SIG-M5 (cell line): ENCODE results near the gene FAM83D.

Experiments used
- DNase-seq: peaks from one replicate; lab custom pipeline; 2025; lab: John Stamatoyannopoulos, UW

The FAM83D gene

DNA sequence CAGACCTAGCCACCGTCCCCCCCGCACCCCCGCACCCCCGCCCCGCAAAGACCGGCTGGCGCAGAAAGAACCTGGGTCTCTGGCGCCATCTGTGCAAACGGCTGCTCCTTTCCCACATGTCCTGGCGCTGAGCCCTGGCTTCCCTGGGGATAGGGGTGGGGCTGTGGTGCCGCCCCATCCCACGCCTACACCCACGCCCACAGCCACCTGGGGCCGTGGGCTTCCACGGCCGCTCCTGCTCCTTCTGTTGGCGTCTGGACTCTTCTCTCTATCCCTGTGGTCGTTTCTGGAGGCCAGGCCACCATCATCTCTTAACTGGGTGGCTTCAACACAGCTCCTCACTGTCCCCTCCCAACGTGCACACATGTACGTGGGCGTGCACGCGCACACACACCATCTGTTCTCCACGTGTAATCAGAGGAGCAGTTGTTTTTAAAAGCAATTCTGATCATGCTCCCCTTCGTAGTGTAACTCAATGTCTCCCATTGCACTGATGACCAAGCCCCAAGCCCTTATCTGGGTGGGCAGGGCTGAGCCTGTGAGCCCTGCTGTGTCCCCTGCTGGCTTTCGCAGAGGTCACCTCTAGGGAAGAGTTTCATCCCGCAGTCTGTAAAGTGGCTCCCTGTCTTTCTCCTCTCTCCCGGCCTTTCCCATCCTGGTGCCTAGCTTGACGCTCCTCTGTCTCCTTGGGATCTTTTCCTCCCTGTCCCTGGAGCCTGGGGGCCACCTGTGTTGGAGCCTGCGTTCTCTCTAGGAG lies 31.9 kb upstream of the FAM83D start:
- no peak for DNase-seq

DNA sequence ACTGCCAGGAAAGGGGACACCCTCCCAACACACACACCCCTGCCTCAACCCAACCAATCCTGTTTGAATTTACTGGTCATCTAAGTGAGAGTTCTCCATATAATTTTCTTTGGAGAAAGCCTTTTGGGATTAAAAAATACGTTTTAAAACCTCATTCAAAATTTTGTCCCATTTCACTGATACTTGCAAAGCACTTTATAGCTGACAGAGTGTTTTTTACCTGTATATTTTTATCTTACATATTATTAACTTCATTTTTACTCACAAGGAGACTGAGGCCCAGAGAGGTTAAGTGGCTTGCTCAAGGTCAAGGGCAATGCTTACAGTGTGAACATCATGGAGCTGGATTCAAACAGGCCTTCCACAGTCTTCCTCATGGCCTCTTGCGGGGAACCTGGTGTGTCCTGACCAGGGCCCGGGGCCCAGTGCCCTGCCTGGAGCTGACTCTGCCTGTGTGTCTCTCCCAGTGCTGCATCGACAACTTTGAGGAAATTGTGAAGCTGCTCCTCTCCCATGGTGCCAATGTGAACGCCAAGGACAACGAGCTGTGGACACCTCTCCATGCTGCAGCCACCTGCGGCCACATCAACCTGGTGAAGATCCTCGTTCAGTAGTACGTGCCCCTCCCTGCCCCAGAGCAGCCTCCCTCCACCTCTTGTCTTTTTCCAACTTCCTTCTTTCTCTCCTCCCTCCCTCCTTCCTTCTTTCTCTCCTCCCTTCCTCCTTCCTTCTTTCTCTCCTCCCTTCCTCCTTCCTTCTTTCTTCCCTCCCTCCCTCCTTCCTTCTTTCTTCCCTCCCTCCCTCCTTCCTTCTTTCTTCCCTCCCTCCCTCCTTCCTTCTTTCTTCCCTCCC lies 30.9 kb upstream of the FAM83D start:
- DNase-seq: no peak

DNA sequence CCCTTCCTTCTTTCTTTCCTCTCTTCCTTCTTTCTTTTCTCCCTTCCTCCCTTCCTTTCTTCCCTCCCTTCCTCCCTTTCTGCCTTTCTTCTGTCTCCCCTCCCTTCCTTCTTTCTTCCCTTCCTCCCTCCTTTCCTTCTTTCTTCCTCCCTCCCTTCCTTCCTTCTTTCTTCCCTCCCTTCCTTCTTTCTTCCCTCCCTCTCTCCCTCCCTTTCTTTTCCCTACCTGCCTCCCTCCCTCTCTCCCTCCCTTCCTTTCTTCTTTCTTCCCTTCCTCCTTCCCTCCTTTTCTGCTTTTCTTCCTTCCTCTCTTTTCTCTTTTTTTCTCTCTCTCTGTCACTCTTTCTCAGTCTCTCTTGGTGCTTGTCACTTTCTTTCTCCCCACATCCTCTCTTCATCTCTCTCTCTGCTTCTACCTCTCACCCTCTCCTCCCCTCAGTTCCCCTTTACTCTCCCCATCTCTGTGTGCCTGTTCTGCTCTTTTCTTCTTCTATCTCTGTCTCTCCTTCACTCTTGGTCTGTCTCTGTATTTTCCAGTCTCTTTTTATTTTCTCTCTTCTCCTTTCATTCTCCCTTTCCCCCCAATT lies 30.1 kb upstream of the FAM83D start:
- no peak for DNase-seq

DNA sequence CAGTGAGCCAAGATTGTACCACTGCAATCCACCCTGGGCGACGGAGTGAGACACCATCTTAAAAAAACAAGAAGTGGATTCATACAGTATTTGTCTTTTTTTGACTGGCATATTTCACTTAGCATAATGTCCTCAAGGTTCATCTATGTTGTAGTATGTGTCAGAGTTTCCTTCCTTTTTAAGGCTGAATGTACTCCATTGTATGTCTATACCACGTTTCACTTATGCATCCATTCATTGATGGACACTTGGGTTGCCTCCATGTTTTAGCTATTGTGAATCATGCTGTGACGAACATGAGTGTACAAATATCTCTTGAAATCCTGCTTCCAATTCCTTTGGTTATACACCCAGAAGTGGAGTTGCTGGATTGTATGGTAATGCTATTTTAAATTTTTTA lies 28.9 kb upstream of the FAM83D start:
- DNase-seq: no peak

DNA sequence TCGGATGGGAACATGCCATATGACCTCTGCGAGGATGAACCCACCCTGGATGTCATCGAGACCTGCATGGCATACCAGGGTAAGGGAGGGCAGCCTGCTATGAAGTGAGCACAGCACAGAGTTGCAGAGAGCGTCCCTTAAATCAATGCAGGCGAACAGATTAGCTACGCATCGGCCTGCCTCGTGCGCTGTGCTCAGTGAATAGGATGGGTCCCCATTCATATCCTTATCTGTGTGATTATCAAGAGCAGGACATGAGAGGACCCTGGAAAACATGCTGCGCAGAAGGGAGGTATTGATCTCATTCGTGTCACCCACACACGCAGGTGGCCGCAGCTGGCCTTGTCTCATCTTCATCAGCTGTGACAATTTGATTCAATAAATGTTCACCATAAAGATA lies 25.6 kb upstream of the FAM83D start:
- DNase-seq: no peak

DNA sequence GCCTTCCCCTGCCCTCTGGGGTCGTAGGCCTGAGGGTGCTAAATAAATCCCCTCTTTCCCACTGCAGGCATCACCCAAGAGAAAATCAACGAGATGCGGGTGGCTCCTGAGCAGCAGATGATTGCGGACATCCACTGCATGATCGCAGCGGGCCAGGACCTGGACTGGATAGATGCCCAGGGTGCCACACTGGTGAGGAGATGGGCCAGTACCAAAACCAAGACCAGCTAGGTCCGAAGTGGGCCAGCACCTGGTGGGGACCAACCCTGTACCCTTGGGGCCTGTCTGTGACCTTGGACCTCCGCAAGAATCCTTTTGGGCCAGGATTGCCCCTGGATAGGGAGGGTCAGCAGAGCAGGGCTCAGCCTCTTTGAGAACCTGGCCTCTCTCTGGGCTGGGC lies 23.6 kb upstream of the FAM83D start:
- DNase-seq: no peak

DNA sequence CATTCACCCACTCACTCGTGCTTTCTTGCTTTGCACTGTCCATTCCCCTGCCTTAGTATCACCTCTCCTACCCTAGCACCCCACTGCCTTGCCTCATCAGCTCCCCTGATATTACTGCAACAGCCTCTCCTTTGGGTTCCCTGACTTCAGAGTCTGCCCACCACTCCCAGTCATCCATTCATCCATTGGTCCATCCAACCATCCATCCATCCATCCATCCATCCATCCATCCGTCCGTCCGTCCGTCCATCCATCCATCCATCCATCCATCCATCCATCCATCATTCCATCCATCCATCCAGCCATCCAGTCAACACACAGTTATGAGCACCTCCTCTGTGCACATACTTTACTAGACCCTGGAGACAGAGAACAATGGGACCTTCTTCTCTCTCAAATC lies 22.9 kb upstream of the FAM83D start:
- no peak for DNase-seq

DNA sequence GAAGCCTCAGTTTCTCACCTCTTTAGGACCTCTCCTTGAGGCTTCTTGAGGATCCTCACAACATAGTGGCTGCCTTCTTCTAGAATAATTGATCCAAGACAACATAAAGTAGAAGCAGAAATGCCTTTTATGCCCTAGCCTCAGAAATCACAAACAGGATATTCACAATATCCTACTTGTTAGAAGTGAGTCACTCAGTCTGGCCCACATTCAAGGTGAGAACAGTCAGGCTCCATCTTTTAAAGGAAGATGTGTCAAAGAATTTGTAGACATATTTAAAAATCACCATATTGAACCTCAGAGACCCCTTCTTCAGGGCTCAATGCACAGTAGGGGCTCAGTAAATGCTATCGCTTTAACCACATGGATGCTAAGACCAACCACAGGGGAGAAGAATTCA lies 20.8 kb upstream of the FAM83D start:
- no peak for DNase-seq

DNA sequence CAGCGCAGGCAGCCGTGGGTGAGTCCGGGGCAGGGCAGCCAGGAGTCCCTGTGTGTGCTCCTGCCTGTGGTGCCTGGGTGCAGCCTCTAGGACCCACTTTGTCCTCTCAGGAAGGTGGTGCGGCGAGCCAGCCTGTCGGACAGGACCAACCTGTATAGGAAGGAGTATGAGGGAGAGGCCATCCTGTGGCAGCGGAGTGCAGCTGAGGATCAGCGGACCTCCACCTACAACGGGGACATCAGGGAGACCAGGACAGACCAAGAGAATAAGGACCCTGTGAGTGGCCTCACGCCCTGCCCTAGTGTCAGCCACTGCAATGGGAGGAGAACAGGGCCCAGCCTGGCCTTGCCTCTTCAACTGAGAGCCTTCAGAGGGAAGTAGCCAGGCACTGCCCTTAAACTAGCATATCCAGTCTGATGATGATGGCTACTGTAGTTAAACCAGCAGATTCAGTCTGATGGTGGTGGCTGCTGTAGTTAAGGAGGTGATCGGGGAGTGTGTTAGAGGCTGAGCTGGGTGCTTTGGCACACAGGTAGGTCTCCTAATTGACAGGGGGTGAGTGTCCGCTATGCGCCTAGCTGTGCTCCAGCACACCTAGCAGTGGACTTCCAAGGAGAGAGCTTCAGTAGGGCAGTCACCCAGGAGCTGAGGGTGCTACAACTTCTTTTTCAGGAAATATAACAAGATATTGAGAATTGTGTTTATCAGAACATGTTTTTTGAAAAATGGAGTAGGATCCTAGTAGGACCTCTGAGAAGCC lies 18.1 kb upstream of the FAM83D start:
- no peak for DNase-seq

DNA sequence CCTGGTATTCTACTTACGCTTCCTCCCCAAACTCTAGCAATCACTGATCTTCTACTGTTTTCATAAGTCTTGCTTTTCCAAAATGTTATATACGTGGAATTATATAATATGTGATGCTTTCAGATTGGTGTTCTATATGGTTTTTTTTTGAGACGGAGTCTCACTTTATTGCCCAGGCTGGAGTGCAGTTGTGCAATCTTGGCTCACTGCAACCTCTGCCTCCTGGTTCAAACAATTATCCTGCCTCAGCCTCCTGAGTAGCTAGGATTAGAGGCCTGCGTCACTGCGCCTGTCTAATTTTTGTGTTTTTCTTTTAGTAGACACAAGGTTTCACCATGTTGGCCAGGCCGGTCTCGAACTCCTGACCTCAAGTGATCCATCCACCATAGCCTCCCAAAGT lies 10.9 kb upstream of the FAM83D start:
- no peak for DNase-seq

DNA sequence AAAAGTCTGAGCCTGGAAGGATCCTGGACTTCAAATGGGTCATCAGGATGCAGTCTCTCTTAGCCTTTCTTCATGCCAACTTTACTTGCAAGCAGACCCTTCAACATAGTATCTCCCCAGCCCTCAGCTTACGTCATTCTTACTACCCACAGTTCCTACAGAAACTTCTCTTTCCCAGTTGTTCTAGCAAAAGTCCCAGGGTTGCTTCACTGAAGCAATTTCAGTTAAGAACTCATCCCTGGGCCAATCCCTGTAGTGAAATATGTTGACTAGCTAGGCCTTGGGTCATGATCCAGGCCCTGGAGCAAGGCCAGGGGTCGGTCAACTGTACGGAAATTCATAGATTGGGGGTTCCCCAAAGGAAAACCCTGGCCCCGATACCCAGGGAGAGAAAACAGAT lies 8.6 kb upstream of the FAM83D start:
- DNase-seq: no peak

DNA sequence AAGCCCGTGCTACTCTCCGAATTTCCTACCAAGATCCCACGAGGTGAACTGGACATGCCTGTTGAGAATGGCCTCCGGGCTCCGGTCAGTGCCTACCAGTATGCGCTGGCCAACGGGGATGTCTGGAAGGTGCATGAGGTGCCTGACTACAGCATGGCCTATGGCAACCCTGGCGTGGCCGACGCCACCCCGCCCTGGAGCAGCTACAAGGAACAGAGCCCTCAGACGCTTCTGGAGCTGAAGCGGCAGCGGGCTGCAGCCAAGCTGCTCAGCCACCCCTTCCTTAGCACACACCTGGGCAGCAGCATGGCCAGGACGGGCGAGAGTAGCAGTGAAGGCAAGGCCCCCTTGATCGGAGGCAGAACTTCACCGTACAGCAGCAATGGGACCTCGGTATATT lies 8.0 kb upstream of the FAM83D start:
- DNase-seq: no peak

DNA sequence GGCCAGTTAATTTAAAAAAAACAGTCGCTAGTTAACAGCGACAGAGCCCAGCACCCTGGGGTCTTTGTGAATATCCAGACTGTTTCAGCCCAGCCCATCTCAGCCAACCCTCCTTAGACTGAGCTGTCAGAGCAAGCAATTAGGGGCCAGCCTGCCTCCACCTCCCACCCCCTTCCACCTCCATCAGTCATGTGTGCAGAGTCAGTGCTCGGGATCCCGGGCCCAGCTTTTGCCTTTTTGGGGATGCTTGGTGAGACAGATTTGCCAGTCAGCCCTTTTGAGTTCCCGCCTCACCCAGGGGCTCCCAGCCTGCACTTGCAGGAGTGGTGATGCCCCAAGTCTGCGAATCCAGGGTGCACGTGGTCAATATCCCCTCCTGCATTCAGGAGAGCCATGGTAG lies 6.5 kb upstream of the FAM83D start:
- no peak for DNase-seq

DNA sequence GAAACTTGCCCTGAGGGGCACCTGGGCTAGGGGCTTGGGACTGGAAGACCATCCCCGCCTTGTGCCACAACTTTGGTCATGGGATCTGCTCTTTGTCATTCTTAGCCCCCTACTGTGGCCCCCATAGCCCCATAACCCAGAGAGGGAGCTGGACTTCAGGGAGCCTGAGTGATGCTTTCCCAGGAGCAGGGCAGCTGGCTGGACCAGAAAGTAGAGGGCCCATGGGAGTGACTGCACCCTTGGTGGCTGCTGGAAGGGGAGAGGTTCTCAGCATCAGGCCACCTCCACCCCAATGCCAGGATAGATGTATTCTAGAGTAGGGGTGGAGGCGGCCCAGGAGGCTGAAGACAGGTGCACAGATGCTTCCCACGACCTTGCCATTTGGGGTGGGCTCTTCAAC lies 5.8 kb upstream of the FAM83D start:
- no peak for DNase-seq

DNA sequence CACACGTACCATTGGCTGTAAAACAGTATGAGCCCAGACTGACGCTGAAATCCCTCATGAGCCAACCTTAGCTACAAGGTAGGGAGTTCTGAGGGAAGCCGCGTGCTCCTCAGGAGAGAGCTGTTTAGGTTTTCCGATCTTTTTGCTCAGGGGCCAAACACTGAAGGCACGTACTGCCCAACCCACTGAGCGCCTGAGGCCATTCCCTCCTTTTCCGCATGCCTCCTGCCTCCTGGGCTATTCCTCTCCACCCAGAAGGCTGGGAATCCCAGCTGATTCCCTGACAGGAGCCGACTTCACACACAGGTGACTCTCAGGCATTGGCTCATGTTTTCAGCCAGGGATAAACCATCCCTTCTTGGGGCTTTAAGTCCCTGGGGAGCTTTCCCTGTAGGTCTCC lies 5.4 kb upstream of the FAM83D start:
- DNase-seq: no peak

DNA sequence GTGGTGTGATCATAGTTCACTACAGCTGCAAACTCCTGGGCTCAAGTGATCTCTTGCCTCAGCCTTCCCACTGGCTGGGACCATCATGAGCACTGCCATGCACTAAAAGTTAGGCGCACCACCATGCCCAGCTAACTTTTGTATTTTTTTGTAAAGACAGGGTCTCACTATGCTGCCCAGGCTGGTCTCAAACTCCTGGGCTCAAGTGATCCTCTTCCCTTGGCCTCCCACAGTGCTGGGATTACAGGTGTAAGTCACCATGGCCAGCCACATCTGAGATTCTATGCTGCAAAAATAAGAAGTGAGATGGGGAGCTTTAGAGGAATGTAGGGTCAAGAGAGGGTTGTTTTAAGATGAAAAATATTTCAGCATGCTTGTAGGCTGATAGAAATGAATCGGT lies 1.5 kb upstream of the FAM83D start:
- no peak for DNase-seq

DNA sequence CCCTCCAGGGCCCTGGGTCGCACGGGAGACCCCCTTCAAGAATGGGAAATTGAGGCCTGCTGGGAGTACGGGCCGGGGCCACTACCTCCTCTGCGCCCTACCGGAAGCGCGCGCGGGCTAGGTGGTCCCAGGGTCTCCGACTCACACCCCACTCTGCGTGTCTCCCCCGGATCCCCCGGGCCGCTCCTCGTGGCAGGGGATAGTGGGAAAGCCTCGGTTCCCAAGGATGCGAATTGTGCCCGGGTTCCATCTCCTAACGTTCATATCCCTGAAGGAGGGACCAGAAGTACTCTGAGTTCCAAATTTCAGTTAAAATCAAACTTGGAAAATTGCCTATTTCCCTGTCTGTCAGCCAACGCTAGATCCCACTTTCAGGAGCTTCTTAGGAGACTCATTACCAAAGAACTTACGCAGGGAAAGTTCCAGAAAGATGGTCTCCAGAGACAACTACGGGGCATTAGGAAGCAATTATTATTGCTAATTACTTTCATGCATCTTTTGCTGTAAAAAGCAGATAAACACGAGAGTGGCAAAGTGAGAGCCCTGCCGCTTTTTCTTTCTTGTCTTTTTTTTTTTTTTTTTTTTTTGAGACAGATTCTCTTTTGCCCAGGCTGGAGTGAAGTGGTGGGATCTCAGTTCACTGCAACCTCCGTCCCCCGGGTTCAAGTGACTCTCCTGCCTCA lies 858 bp downstream of the FAM83D start:
- DNase-seq: no peak

DNA sequence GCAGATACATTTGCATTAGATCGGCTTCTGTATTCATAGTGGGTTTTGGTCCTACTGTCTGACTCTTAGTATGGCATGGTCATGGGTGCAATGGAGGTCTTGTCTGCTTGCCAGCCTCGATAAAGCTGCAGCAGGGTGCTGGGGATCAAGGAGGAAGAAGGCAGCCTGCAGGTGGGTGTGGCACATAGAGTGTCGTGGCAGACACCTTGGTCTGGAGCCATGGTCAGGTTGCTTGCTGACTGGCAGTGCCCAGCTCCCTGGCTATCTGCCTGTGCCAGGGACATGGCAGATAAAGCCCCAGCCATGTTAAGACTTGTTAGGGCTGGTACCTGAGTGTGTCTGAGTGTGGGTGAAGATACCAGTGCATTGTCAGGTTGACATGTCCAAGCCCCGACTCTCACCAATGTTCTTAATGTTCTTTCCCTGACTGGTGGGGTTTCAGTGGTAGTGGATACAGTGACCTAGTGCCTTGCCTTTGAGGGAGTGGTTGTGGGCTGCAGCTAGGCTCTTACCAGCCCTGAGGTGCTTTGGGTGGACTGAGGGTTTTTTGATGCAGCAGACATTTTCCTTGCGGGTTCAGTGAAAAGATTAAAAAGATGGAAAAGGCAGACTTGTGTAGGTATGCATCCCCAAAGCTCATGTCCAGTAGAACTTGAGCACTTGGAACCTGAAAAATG lies 1.8 kb downstream of the FAM83D start:
- DNase-seq: no peak

DNA sequence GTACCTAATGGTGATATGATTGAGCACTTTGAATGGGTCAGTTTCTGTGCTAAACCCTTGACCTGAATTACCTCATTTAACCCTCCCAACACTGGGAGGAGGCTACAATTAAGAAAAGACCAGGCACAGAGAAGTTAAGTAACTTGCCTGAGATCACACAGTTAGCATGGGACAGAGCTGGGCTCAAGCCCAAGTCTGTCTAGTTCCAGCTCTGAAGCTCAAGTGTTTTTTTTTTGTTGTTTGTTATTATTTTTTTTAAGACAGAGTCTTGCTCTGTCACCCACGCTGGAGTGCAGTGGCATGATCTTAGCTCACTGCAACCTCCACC lies 4.0 kb downstream of the FAM83D start:
- no peak for DNase-seq

DNA sequence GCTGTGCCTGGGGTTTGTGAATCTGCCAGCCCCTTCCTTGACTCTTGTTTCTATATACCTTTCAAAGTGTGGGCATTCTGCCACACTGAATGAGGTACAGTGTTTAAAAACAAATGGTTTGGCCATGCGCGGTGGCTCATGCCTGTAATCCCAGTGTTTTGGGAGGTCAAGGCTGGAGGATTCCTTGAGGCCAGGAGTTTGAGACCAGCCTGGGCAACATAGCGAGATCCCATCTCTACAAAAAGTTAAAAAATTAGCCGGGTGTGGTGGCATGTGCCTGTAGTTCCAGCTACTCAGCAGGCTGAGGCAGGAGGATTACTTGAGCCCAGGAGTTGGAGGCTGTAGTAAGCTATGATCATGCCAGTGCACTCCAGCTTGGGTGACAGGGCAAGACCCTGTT lies 5.8 kb downstream of the FAM83D start:
- DNase-seq: no peak

DNA sequence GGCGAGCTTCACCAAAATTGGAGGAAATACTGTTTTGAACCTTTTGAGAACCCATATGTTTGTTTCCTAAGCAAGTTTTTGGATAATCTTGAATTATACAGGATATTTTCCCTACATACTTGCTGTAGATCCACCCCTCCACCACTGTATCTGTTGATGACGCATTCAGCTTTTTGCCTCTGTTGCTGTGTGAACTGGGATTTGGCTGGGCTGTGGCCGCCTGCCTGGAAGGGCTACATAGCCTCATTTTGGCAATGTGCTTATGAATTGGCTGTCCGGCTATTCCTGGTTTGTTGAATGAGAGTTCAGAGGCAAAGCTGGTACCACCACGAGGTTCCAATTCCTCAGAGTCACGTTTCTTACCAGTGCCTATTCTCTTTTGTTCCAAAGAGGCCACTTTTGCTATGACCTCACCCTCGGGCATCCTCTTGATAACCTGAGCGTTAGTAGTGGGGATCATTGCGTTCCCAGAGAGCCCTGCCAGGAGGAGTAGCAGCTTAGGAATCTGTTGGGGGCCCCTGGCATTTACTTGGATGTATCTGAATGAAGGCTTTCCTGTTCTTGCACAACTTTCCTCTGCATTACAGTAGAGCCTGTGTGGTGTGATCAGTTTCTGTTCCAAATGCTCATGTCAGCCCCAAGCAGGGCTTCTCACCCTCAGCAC lies 6.4 kb downstream of the FAM83D start:
- no peak for DNase-seq
